Endothelial cell of umbilical vein (primary cell): Measurements from ENCODE around the gene PDGFB. TPM values are rescaled to one million over a fixed set of nuclear protein-coding genes. Genes with fewer than 3 reads are reported as not detected.

Source experiments
- BruUV-seq: library from RNA; stranded (reverse); fragments of 400-500 nt; replicated peaks from 2 replicates; lab custom pipeline; 2021; lab: Mats Ljungman, UMichigan
- CTCF ChIA-PET: fragments of 300-600, 350-600 bp; sonication (Branson Sonifier 250); formaldehyde crosslinking; loops from one replicate; lab custom pipeline; 2021; ENCODE audit warnings: antibody characterized with exemption, inconsistent platforms; lab: Charles Lee
- POLR2A ChIA-PET: fragments of 300-600, 350-600 bp; sonication (Branson Sonifier 250); formaldehyde crosslinking; loops from one replicate; lab custom pipeline; 2021; ENCODE audit warnings: antibody characterized with exemption, inconsistent platforms; lab: Charles Lee
- DNase-seq: peaks from one replicate; pipeline ENCODE4 v3.0.0-alpha.2; 2011; ENCODE audit warnings: low read depth, low spot score
- FAIRE-seq: peaks from 2 replicates; lab custom pipeline; 2011; peaks lifted over from hg19 to GRCh38; lab: Jason Lieb, UNC
- H2AFZ ChIP-seq: 2 replicates; pipeline ENCODE4 v1.6.0; 2012; ENCODE audit warnings: low read depth, low read length, control low read depth, inconsistent platforms
- H3K27ac ChIP-seq: 2 replicates; pipeline ENCODE4 v1.5.1; 2011; ENCODE audit warnings: low read depth, mild to moderate bottlenecking, control low read depth, low read length, moderate library complexity; ENCODE audit not compliant: insufficient read depth
- H3K27me3 ChIP-seq, 2 experiments: 2 replicates each; pipeline versions ENCODE4 v1.6.0 to v1.6.1; 2011; ENCODE audit warnings: low read length in 2 of 2, mixed read lengths in 1 of 2; ENCODE audit not compliant: control insufficient read depth in 2 of 2, insufficient read depth in 2 of 2
- H3K36me3 ChIP-seq, 2 experiments: 2 replicates in 1 of 2; 3 replicates in 1 of 2; pipeline ENCODE4 v1.5.1; 2011; ENCODE audit warnings: low read length in 2 of 2, mild to moderate bottlenecking in 1 of 2, moderate library complexity in 1 of 2; ENCODE audit not compliant: control insufficient read depth in 2 of 2, insufficient read depth in 2 of 2; ENCODE audit errors: extremely low read depth in 1 of 2
- H3K4me1 ChIP-seq: 3 replicates; pipeline ENCODE4 v1.5.1; 2011; ENCODE audit warnings: mild to moderate bottlenecking, low read length; ENCODE audit not compliant: control insufficient read depth, insufficient read depth; ENCODE audit errors: extremely low read depth
- H3K4me2 ChIP-seq: 2 replicates; pipeline ENCODE4 v1.6.1; 2011; ENCODE audit warnings: low read length, control low read depth, mixed read lengths; ENCODE audit not compliant: insufficient read depth
- H3K4me3 ChIP-seq, 3 experiments: fragments of 200-600 bp in 1 of 3; sonication (generic), shearing (Covaris generic) in 1 of 3; replicated peaks in 1 of 3; 2 replicates each; pipeline ENCODE4 v1.5.1; 2011 to 2016; ENCODE audit warnings: control low read depth in 3 of 3, low read length in 3 of 3, mild to moderate bottlenecking in 2 of 3, inconsistent platforms in 1 of 3, low read depth in 1 of 3, moderate library complexity in 1 of 3; ENCODE audit not compliant: insufficient read depth in 1 of 3
- H3K79me2 ChIP-seq: 2 replicates; pipeline ENCODE4 v1.6.0; 2012; ENCODE audit warnings: low read length, inconsistent platforms; ENCODE audit not compliant: control insufficient read depth, insufficient read depth
- H3K9ac ChIP-seq: replicated peaks from 2 replicates; pipeline ENCODE3; 2011; ENCODE audit warnings: low read length, control low read depth; ENCODE audit not compliant: insufficient read depth; ENCODE audit errors: extremely low read depth
- H3K9me1 ChIP-seq: replicated peaks from 3 replicates; pipeline ENCODE4 v1.6.0; 2011; ENCODE audit warnings: mild to moderate bottlenecking, low read length; ENCODE audit not compliant: control insufficient read depth, insufficient read depth; ENCODE audit errors: extremely low read depth
- H3K9me3 ChIP-seq: replicated peaks from 2 replicates; pipeline ENCODE4 v1.5.1; 2012; ENCODE audit warnings: low read length, inconsistent platforms; ENCODE audit not compliant: control insufficient read depth, insufficient read depth
- H4K20me1 ChIP-seq: replicated peaks from 2 replicates; pipeline ENCODE3; 2011; ENCODE audit warnings: mild to moderate bottlenecking, low read length; ENCODE audit not compliant: control insufficient read depth, insufficient read depth; ENCODE audit errors: extremely low read depth
- EZH2 ChIP-seq: IDR thresholded peaks from 2 replicates; pipeline ENCODE4 v1.6.1; 2012; ENCODE audit warnings: borderline replicate concordance, low read depth, mild to moderate bottlenecking, moderate library complexity, low read length, inconsistent platforms; ENCODE audit not compliant: severe bottlenecking
- FOS ChIP-seq: IDR thresholded peaks from 2 replicates; pipeline ENCODE4 v1.6.1; 2011; ENCODE audit warnings: mild to moderate bottlenecking, low read length, moderate library complexity, borderline replicate concordance; ENCODE audit not compliant: insufficient read depth
- GATA2 ChIP-seq: IDR thresholded peaks from 2 replicates; pipeline ENCODE4 v1.7.0; 2011; ENCODE audit warnings: low read depth, mild to moderate bottlenecking, moderate library complexity, mixed read lengths, low read length; ENCODE audit not compliant: insufficient read length, insufficient read depth
- JUN ChIP-seq: IDR thresholded peaks from 2 replicates; pipeline ENCODE4 v1.6.1; 2011; ENCODE audit warnings: borderline replicate concordance, low read depth; ENCODE audit not compliant: insufficient read length, insufficient read depth
- MYC ChIP-seq: IDR thresholded peaks from one replicate; pipeline ENCODE4 v1.6.1; 2011; ENCODE audit warnings: mild to moderate bottlenecking, low read depth, low read length
- POLR2A ChIP-seq: IDR thresholded peaks from 2 replicates; pipeline ENCODE4 v1.6.1; 2012; ENCODE audit warnings: low read depth, mild to moderate bottlenecking, control low read depth, low read length
- POLR2AphosphoS5 ChIP-seq: IDR thresholded peaks from 2 replicates; pipeline ENCODE4 v1.6.1; 2012; ENCODE audit warnings: low read depth, mild to moderate bottlenecking, control low read depth, low read length, moderate library complexity; ENCODE audit not compliant: insufficient read depth
- dilution Hi-C: fragments of 300-500 bp; cut with MboI; formaldehyde crosslinking; loops from one replicate; pipeline ENCODE4 v1.15.0; 2019; ENCODE audit warnings: low sequenced_read_pairs; ENCODE audit not compliant: extremely low pct_ligation_motif_present
- intact Hi-C: fragments of 100-400 bp; cut with micrococcal nuclease; formaldehyde crosslinking; loops from one replicate; pipeline ENCODE4 v1.10.0; 2022
- polyA plus RNA-seq, 4 experiments: library from polyadenylated mRNA; depleted of rRNA in 3 of 4; stranded (reverse) in 3 of 4; unstranded in 1 of 4; fragments of >200 nt; gene quantifications; 2 replicates each; pipeline versions ENCODE4 v1.2.1 to v1.2.3, GENCODE V29; 2011 to 2012; ENCODE audit warnings: missing spikeins in 1 of 4
- total RNA-seq: library from RNA; stranded (reverse); gene quantifications from 2 replicates; pipeline ENCODE4 v1.2.3, GENCODE V29; 2021
- TF ChIP-seq, protein P1 (sequence below), 2 donors: IDR thresholded peaks; 1 replicate in 1 of 2; 2 replicates in 1 of 2; pipeline ENCODE4 v1.5.1; 2011; ENCODE audit warnings: low read length in 2 of 2, mild to moderate bottlenecking in 2 of 2, moderate library complexity in 2 of 2, control low read depth in 1 of 2, inconsistent platforms in 1 of 2, low read depth in 1 of 2; ENCODE audit not compliant: insufficient read depth in 1 of 2; ENCODE audit errors: extremely low read depth in 1 of 2
- TF ChIP-seq, protein P2 (sequence below): IDR thresholded peaks from 2 replicates; pipeline ENCODE4 v1.6.1; 2011; ENCODE audit not compliant: insufficient read depth, insufficient read length

PDGFB gene
- total and polyA plus RNA-seq, 2 donors (not counting 3 experiments of a cell fraction or from before 2014, with no cell fraction given), result 135 to 240 TPM

DNA sequence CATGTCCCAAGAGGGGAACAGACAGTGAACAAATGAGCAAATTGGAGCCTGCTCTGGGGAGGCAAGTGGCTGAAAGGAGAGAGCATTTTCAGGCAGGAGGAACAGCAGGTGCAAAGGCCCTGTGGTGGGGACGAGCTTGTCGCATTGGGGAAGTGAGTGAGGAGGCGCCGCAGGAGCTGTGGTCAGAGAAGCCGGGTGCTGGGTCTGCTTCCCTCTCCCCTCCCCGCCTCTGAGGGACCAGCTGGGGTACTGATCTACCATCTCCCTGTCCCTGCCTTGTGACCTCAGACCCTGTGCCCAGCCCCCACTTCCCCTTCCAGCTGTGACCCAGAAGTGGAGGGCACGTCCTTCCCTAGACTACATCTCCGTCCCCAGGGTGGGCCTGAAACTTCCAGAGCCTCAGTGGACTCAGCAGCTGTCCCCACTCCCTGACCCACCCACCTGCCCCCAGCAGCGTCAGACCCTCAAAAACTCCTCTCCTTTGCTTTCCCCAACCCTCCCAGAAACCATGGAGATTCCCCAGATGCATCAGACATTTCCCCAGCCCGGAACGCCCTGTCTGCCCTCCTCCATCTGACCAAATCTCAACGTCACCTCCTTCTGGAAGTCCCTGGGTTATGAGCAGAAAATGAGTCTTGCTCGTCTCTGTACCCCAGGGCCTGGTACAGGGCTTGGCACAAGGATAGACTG lies 19.7 kb upstream of the PDGFB start:
- no peak overlapping the region for H3K9ac ChIP-seq
- ChIA-PET POLR2A (no interaction called here), CTCF (interaction anchor here (1.0 to 1.1 kb wide), 2 partner anchors 12 to 42 kb away, joined by 3 read pairs; no protein-coding TSS in a partner anchor)
- FAIRE-seq, result no peak
- no peaks in the 10 kb centered on the region for H3K36me3 ChIP-seq
- no peaks in the 10 kb centered on the region for H3K27me3 ChIP-seq
- H3K4me2 ChIP-seq, result no peak overlapping the region
- dilution Hi-C loops (no loop called here), intact Hi-C loops (no loop called here)
- no peak for DNase-seq
- TF ChIP-seq EZH2 (no peak), JUN (no peak), POLR2A (no peak), MYC (no peak), POLR2AphosphoS5 (no peak), GATA2 (no peak), FOS (no peak)
- TF ChIP-seq, protein P1, sequence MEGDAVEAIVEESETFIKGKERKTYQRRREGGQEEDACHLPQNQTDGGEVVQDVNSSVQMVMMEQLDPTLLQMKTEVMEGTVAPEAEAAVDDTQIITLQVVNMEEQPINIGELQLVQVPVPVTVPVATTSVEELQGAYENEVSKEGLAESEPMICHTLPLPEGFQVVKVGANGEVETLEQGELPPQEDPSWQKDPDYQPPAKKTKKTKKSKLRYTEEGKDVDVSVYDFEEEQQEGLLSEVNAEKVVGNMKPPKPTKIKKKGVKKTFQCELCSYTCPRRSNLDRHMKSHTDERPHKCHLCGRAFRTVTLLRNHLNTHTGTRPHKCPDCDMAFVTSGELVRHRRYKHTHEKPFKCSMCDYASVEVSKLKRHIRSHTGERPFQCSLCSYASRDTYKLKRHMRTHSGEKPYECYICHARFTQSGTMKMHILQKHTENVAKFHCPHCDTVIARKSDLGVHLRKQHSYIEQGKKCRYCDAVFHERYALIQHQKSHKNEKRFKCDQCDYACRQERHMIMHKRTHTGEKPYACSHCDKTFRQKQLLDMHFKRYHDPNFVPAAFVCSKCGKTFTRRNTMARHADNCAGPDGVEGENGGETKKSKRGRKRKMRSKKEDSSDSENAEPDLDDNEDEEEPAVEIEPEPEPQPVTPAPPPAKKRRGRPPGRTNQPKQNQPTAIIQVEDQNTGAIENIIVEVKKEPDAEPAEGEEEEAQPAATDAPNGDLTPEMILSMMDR (IDR thresholded peaks at IDR 0.05; ENCODE audit: extremely low read depth in 1 of 2, insufficient read depth in 1 of 2, low read depth in 1 of 2, low read length in 2 of 2), result no peak
- TF ChIP-seq, protein P2, sequence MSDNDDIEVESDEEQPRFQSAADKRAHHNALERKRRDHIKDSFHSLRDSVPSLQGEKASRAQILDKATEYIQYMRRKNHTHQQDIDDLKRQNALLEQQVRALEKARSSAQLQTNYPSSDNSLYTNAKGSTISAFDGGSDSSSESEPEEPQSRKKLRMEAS, result no peak
- H3K79me2 ChIP-seq, result no peaks in the 10 kb centered on the region
- peaks cover 12% of the 10 kb centered on the region for H3K4me1 ChIP-seq
- no peaks in the 10 kb centered on the region for H4K20me1 ChIP-seq
- no TSS peak for BruUV-seq
- no peak overlapping the region for H3K4me3 ChIP-seq
- no peaks in the 10 kb centered on the region for H3K9me3 ChIP-seq
- no peaks in the 10 kb centered on the region for H3K9me1 ChIP-seq
- no peak overlapping the region for H2AFZ ChIP-seq
- no peak overlapping the region for H3K27ac ChIP-seq
